Activated CD4-positive, alpha-beta T cell treated with anti-CD3 and anti-CD28 coated beads, Interleukin-2, Interleukin-6, amounts not matched to agents 100 ng/mL and 50 ng/mL, durations not matched to agents 16 hours and 8 hours (primary cell): ENCODE data around the gene GRM4.
A peak's percentile ranks its signal among the peaks of the same experiment; 100 is the strongest.

Experiments used
- DNase-seq: peaks from one replicate; pipeline ENCODE4 v3.0.0-alpha.2; 2020

The GRM4 gene

GRCh38 chr6:34037151-34037550 is 108.7 kb downstream of the GRM4 start:
- no peak for DNase-seq

- DNase-seq = peak; percentile 63
These were observed 109.4 kb downstream of the GRM4 start for GRCh38 chr6:34036357-34037069.

GRCh38 chr6:34035704-34036356 is 110.1 kb downstream of the GRM4 start:
- no peak for DNase-seq

- no peak for DNase-seq
These were observed 110.7 kb downstream of the GRM4 start for GRCh38 chr6:34035161-34035560.

GRCh38 chr6:34032856-34033255 is 113.0 kb downstream of the GRM4 start:
- no peak for DNase-seq

GRCh38 chr6:34031625-34032383 is 114.1 kb downstream of the GRM4 start:
- no peak for DNase-seq

- no peak for DNase-seq
These were observed 114.9 kb downstream of the GRM4 start for GRCh38 chr6:34030831-34031624.

GRCh38 chr6:34029489-34030280 is 116.2 kb downstream of the GRM4 start:
- no peak for DNase-seq

- DNase-seq = no peak
These were observed 117.1 kb downstream of the GRM4 start for GRCh38 chr6:34028691-34029360.

GRCh38 chr6:34027939-34028441 is 117.9 kb downstream of the GRM4 start:
- DNase-seq = no peak

- DNase-seq = peak; percentile 71
These were observed 118.4 kb downstream of the GRM4 start for GRCh38 chr6:34027445-34027936.

- no peak for DNase-seq
These were observed 120.0 kb downstream of the GRM4 start for GRCh38 chr6:34025861-34026260.

GRCh38 chr6:34025112-34025807 is 120.6 kb downstream of the GRM4 start:
- DNase-seq = no peak

- DNase-seq = no peak
These were observed 123.0 kb downstream of the GRM4 start for GRCh38 chr6:34022873-34023255.

GRCh38 chr6:34022250-34022872 is 123.5 kb downstream of the GRM4 start:
- no peak for DNase-seq

GRCh38 chr6:34021554-34022190 is 124.2 kb downstream of the GRM4 start:
- no peak for DNase-seq

GRCh38 chr6:34020807-34021553 is 124.9 kb downstream of the GRM4 start:
- DNase-seq = no peak

GRCh38 chr6:34020278-34020677 is 125.6 kb downstream of the GRM4 start:
- no peak for DNase-seq
